Calu3 (cell line): ENCODE results near the gene SSMEM1. TPM values are rescaled to one million over a fixed set of nuclear protein-coding genes. Genes with fewer than 3 reads are reported as not detected.
"Not testable (repeated sequence)": the region's sequence is repeated elsewhere in the genome, so short reads cannot be mapped to it uniquely, and the experiment has no call there.

Experiments used
- BruUV-seq: library from RNA; stranded (reverse); fragments of 400-500 nt; replicated peaks from 2 replicates; lab custom pipeline; 2021; lab: Mats Ljungman, UMichigan
- CTCF ChIA-PET: fragments of 300-600 bp; sonication (Branson Sonifier 250); formaldehyde crosslinking; loops from one replicate; lab custom pipeline; 2022; ENCODE audit warnings: antibody characterized with exemption; lab: Charles Lee
- DNase-seq: peaks from one replicate; pipeline ENCODE4 v3.0.0; 2022
- H3K27ac Mint-ChIP-seq: one replicate; pipeline ENCODE4 v1.8.0; 2022; ENCODE audit warnings: mixed read lengths; ENCODE audit not compliant: unreplicated experiment
- H3K27me3 Mint-ChIP-seq: one replicate; pipeline ENCODE4 v1.8.0; 2022; ENCODE audit warnings: mixed read lengths; ENCODE audit not compliant: unreplicated experiment
- H3K36me3 Mint-ChIP-seq: one replicate; pipeline ENCODE4 v1.8.0; 2022; ENCODE audit warnings: mild to moderate bottlenecking, moderate library complexity, mixed read lengths; ENCODE audit not compliant: insufficient read depth, unreplicated experiment
- H3K4me1 Mint-ChIP-seq: one replicate; pipeline ENCODE4 v1.8.0; 2022; ENCODE audit warnings: mild to moderate bottlenecking, low read depth, mixed read lengths; ENCODE audit not compliant: unreplicated experiment
- H3K4me3 Mint-ChIP-seq: one replicate; pipeline ENCODE4 v1.8.0; 2022; ENCODE audit warnings: mild to moderate bottlenecking, low read depth, moderate library complexity, mixed read lengths; ENCODE audit not compliant: unreplicated experiment
- H3K9me3 Mint-ChIP-seq: one replicate; pipeline ENCODE4 v1.8.0; 2022; ENCODE audit warnings: low read depth, mixed read lengths; ENCODE audit not compliant: unreplicated experiment
- CTCF ChIP-seq: fragments of 200-600 bp; IDR thresholded peaks from one replicate; pipeline ENCODE4 v1.8.0; 2022; ENCODE audit warnings: antibody characterized with exemption; ENCODE audit not compliant: unreplicated experiment
- intact Hi-C: fragments of 100-400 bp; cut with micrococcal nuclease; formaldehyde crosslinking; loops from one replicate; pipeline ENCODE4 v1.10.0; 2022; ENCODE audit not compliant: unreplicated experiment
- total RNA-seq: library from RNA; stranded (reverse); gene quantifications from 2 replicates; pipeline ENCODE4 v1.2.3, GENCODE V29; 2022

SSMEM1 gene
- total RNA-seq, 1 experiment from 2014 or later, result not detected

DNA sequence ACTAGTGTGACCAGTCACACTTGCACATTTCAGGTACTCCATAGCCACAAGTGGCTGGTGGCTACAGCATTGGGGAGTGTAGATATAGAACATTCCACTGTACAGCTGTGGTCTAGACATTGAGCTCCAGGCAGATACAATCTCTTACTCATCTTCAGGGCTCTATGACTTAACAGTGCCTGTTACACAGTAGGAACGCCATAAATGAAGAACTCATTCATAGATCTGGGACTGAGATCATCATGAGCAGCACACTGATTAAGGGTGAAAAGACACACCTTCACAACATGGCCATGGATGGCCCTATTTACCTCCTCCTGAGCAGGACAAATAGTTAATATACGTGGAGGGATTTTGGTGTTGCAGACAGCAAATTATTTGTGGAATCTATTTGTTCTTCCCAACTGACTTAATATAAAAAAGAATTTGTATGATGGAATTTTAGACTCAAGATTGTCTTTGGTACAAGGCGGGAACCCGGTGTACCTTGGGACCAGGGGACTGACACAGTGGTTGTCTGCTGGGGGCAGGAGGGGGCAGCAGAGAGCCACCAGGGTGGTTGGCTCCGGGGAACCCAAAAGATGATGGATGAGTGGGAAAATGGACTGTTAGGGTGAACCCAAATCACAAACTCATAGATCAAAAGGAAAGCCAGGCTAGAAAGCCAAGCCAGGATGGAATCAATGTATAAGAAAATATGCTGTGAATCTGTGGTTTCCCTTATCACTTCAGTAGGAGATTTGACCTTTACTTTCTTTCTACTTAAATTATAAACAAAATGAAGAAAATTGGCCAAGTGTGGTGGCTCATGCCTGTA, 34.7 kb downstream of the SSMEM1 start:
- Mint-ChIP-seq H3K4me3 (no peak overlapping the region), H3K4me1 (no peaks in the 10 kb centered on the region)

GRCh38 chr7:130243486-130243885, 35.8 kb downstream of the SSMEM1 start:
- H3K4me3 Mint-ChIP-seq, DNase-seq, CTCF ChIA-PET, BruUV-seq, H3K4me1 Mint-ChIP-seq, H3K27ac Mint-ChIP-seq, H3K36me3 Mint-ChIP-seq, H3K9me3 Mint-ChIP-seq: not testable (repeated sequence)
- H3K27me3 Mint-ChIP-seq, result peaks cover 22% of the 10 kb centered on the region
- intact Hi-C loops, result loop anchor here (2.0 to 5.0 kb wide), 3 partner anchors 244 to 589 kb away; no protein-coding TSS in a partner anchor

More for the DNA sequence above, 34.7 kb downstream of the SSMEM1 start:
- CTCF ChIA-PET, result interaction anchor here (1.4 to 1.5 kb wide), 2 partner anchors 170 to 516 kb away, joined by 3 to 4 read pairs; no protein-coding TSS in a partner anchor
- H3K9me3 Mint-ChIP-seq, result peaks cover 2% of the 10 kb centered on the region
- H3K36me3 Mint-ChIP-seq, result no peaks in the 10 kb centered on the region
- intact Hi-C loops, result loop anchor here (1.0 to 5.0 kb wide), 4 partner anchors 245 to 590 kb away; no protein-coding TSS in a partner anchor
- H3K27ac Mint-ChIP-seq, result no peak overlapping the region
- peak; percentile 95 for TF ChIP-seq CTCF
- DNase-seq, result peak; percentile 77
- H3K27me3 Mint-ChIP-seq, result peaks cover 22% of the 10 kb centered on the region
- no TSS peak for BruUV-seq

GRCh38 chr7:130246491-130246890, 38.8 kb downstream of the SSMEM1 start:
- H3K36me3 Mint-ChIP-seq, DNase-seq, H3K4me1 Mint-ChIP-seq, BruUV-seq, CTCF ChIA-PET, H3K27ac Mint-ChIP-seq, H3K9me3 Mint-ChIP-seq, H3K4me3 Mint-ChIP-seq, intact Hi-C loops: not testable (repeated sequence)
- H3K27me3 Mint-ChIP-seq, result peaks cover 28% of the 10 kb centered on the region

DNA sequence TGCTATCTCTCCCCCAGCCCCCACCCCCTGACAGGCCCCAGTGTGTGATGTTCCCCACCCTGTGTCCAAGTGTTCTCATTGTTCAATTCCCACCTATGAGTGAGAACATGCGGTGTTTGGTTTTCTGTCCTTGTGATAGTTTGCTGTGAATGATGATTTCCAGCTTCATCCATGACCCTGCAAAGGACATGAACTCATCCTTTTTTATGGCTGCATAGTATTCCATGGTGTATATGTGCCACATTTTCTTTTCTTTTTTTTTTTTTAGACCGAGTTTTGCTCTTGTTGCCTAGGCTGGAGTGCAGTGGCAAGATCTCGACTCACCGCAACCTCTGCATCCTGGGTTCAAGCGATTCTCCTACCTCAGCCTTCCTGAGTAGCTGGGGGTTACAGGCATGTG, 41.2 kb downstream of the SSMEM1 start:
- H3K36me3 Mint-ChIP-seq, H3K4me1 Mint-ChIP-seq, DNase-seq, H3K9me3 Mint-ChIP-seq, H3K27ac Mint-ChIP-seq, BruUV-seq, H3K4me3 Mint-ChIP-seq, CTCF ChIA-PET, intact Hi-C loops: not testable (repeated sequence)
- H3K27me3 Mint-ChIP-seq, result peaks cover 48% of the 10 kb centered on the region

DNA sequence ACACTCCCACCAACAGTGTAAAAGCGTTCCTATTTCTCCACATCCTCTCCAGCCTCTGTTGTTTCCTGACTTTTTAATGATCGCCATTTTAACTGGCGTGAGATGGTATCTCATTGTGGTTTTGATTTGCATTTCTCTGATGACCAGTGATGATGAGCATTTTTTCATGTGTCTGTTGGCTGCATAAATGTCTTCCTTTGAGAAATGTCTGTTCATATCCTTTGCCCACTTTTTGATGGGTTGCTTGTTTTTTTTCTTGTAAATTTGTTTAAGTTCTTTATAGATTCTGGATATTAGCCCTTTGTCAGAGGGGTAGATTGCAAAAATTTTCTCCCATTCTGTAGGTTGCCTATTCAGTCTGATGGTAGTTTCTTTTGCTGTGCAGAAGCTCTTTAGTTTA, 42.0 kb downstream of the SSMEM1 start:
- H3K4me3 Mint-ChIP-seq, intact Hi-C loops, H3K9me3 Mint-ChIP-seq, H3K4me1 Mint-ChIP-seq, DNase-seq, H3K27ac Mint-ChIP-seq, CTCF ChIA-PET, H3K36me3 Mint-ChIP-seq, BruUV-seq: not testable (repeated sequence)
- H3K27me3 Mint-ChIP-seq, result peaks cover 45% of the 10 kb centered on the region

DNA sequence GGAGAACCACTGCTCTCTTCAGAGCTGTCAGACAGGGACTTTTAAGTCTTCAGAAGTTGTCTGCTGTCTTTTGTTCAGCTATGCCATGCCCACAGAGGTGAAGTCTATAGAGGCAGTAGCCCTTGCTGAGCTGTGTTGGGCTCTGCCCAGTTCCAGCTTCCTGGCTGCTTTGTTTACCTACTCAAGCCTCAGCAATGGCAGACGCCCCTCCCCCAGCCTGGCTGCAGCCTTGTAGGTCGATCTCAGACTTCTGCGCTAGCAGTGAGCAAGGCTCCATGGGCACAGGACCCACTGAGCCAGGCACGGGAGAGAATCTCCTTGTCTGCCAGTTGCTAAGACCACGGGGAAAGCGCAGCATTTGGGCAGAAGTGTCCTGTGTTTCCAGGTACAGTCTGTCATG, 46.9 kb downstream of the SSMEM1 start:
- intact Hi-C loops, result no loop called here
- peaks cover 5% of the 10 kb centered on the region for H3K9me3 Mint-ChIP-seq
- no peak for TF ChIP-seq CTCF
- BruUV-seq, result no TSS peak
- CTCF ChIA-PET, result no interaction called here
- no peaks in the 10 kb centered on the region for H3K4me1 Mint-ChIP-seq
- DNase-seq, result no peak
- H3K4me3 Mint-ChIP-seq, result no peak overlapping the region
- peaks cover 35% of the 10 kb centered on the region for H3K27me3 Mint-ChIP-seq
- H3K27ac Mint-ChIP-seq, result no peak overlapping the region
- no peaks in the 10 kb centered on the region for H3K36me3 Mint-ChIP-seq
